HepG2 (cell line): ENCODE data around the gene BRPF1. TPM values are rescaled to one million over a fixed set of nuclear protein-coding genes. Genes with fewer than 3 reads are reported as not detected.

Experiments used
- AKAP8 ChIP-seq: sonication (generic); formaldehyde crosslinking; IDR thresholded peaks from 2 replicates; pipeline ENCODE4 v1.5.1; 2020; ENCODE audit warnings: mild to moderate bottlenecking, missing genetic modification reagents
- CBX1 ChIP-seq: IDR thresholded peaks from one replicate; pipeline ENCODE4 v1.6.1; 2016; ENCODE audit warnings: antibody characterized with exemption, low read depth
- FOXA1 ChIP-seq, 2 experiments: fragments of 450-650 bp in 1 of 2; sonication (generic) in 1 of 2; formaldehyde crosslinking in 1 of 2; IDR thresholded peaks; 2 replicates each; pipeline versions ENCODE4 v1.4.0 to v1.6.1; 2016 to 2020; ENCODE audit warnings: missing genetic modification reagents in 1 of 2
- GABPA ChIP-seq, 2 experiments: IDR thresholded peaks; 2 replicates each; pipeline ENCODE4 v1.6.1; 2011 to 2016; ENCODE audit warnings: low read depth in 2 of 2, low read length in 1 of 2, missing biosample characterization in 1 of 2, missing genetic modification characterization in 1 of 2
- JUN ChIP-seq: sonication (generic); formaldehyde crosslinking; IDR thresholded peaks from 2 replicates; pipeline ENCODE4 v1.4.0; 2020; ENCODE audit warnings: mild to moderate bottlenecking, missing genetic modification reagents
- KDM1A ChIP-seq: IDR thresholded peaks from 2 replicates; pipeline ENCODE4 v1.6.1; 2016; ENCODE audit warnings: missing compliant biosample characterization
- KDM2A ChIP-seq: sonication (generic); formaldehyde crosslinking; IDR thresholded peaks from 2 replicates; pipeline ENCODE4 v1.4.0; 2020; ENCODE audit warnings: low read depth, missing genetic modification reagents, borderline replicate concordance
- KLF11 ChIP-seq: IDR thresholded peaks from 2 replicates; pipeline ENCODE4 v1.6.1; 2016; ENCODE audit warnings: missing compliant biosample characterization
- MED13 ChIP-seq: sonication (generic); formaldehyde crosslinking; IDR thresholded peaks from 2 replicates; pipeline ENCODE4 v1.5.0; 2020; ENCODE audit warnings: missing genetic modification reagents
- MXI1 ChIP-seq: IDR thresholded peaks from 3 replicates; pipeline ENCODE4 v1.6.1; 2012; ENCODE audit warnings: low read depth, low read length, inconsistent platforms, borderline replicate concordance
- NCOA1 ChIP-seq: sonication (generic); formaldehyde crosslinking; IDR thresholded peaks from 2 replicates; pipeline ENCODE4 v1.9.0; 2021; ENCODE audit warnings: missing genetic modification reagents
- NFE2L1 ChIP-seq: sonication (generic); formaldehyde crosslinking; IDR thresholded peaks from 2 replicates; pipeline ENCODE4 v1.4.0; 2020; ENCODE audit warnings: missing genetic modification reagents, mild to moderate bottlenecking, borderline replicate concordance
- ONECUT2 ChIP-seq: sonication (generic); formaldehyde crosslinking; IDR thresholded peaks from 2 replicates; pipeline ENCODE4 v1.4.0; 2020; ENCODE audit warnings: missing genetic modification reagents
- POLR2A ChIP-seq, 2 experiments: IDR thresholded peaks; 2 replicates each; pipeline ENCODE4 v1.6.1; 2011; ENCODE audit warnings: low read depth in 2 of 2, low read length in 2 of 2, mild to moderate bottlenecking in 1 of 2, moderate library complexity in 1 of 2; ENCODE audit not compliant: insufficient read depth in 1 of 2
- SMARCE1 ChIP-seq: fragments of 450-650 bp; IDR thresholded peaks from 2 replicates; pipeline ENCODE4 v1.6.1; 2017; ENCODE audit warnings: borderline replicate concordance
- U2AF2 ChIP-seq: fragments of 200-400 bp; formaldehyde crosslinking; IDR thresholded peaks from 2 replicates; pipeline ENCODE4 v1.6.1; 2017; ENCODE audit warnings: low read depth, mild to moderate bottlenecking, low read length
- YY1 ChIP-seq: IDR thresholded peaks from 2 replicates; pipeline ENCODE4 v1.6.1; 2011; ENCODE audit warnings: low read length, low read depth, moderate library complexity, mild to moderate bottlenecking; ENCODE audit not compliant: insufficient read depth, insufficient replicate concordance
- ZNF20 ChIP-seq: sonication (generic); formaldehyde crosslinking; IDR thresholded peaks from 2 replicates; pipeline ENCODE4 v1.4.0; 2020; ENCODE audit warnings: mild to moderate bottlenecking, moderate library complexity, missing genetic modification reagents
- ZNF260 ChIP-seq: sonication (generic); formaldehyde crosslinking; IDR thresholded peaks from 2 replicates; pipeline ENCODE4 v1.4.0; 2020; ENCODE audit warnings: missing genetic modification reagents, low read depth, mild to moderate bottlenecking, borderline replicate concordance
- ZNF333 ChIP-seq: sonication (generic); formaldehyde crosslinking; IDR thresholded peaks from 2 replicates; pipeline ENCODE4 v1.4.0; 2020; ENCODE audit warnings: mild to moderate bottlenecking, missing genetic modification reagents, borderline replicate concordance
- ZNF569 ChIP-seq: sonication (generic); formaldehyde crosslinking; IDR thresholded peaks from 2 replicates; pipeline ENCODE4 v1.5.0; 2020; ENCODE audit warnings: mild to moderate bottlenecking, missing genetic modification reagents, moderate library complexity, borderline replicate concordance
- ZNF570 ChIP-seq: sonication (generic); formaldehyde crosslinking; IDR thresholded peaks from 2 replicates; pipeline ENCODE4 v1.4.0; 2020; ENCODE audit warnings: mild to moderate bottlenecking, missing genetic modification reagents, borderline replicate concordance
- ZNF605 ChIP-seq: sonication (generic); formaldehyde crosslinking; IDR thresholded peaks from 2 replicates; pipeline ENCODE4 v1.8.0; 2022; ENCODE audit warnings: mild to moderate bottlenecking, missing genetic modification reagents
- ZNF713 ChIP-seq: sonication (generic); formaldehyde crosslinking; IDR thresholded peaks from 2 replicates; pipeline ENCODE4 v1.4.0; 2020; ENCODE audit warnings: mild to moderate bottlenecking, missing genetic modification reagents
- ZNF777 ChIP-seq: sonication (generic); formaldehyde crosslinking; IDR thresholded peaks from 2 replicates; pipeline ENCODE4 v1.4.0; 2020; ENCODE audit warnings: missing genetic modification reagents
- ZNF878 ChIP-seq: sonication (generic); formaldehyde crosslinking; IDR thresholded peaks from 2 replicates; pipeline ENCODE4 v1.8.1; 2023; ENCODE audit warnings: mild to moderate bottlenecking, missing genetic modification reagents, moderate library complexity
- ZNF883 ChIP-seq: sonication (generic); formaldehyde crosslinking; IDR thresholded peaks from 2 replicates; pipeline ENCODE4 v1.5.1; 2020; ENCODE audit warnings: mild to moderate bottlenecking, missing genetic modification reagents; ENCODE audit errors: not compliant biosample characterization
- polyA plus RNA-seq, 8 experiments: library from polyadenylated mRNA; depleted of rRNA in 3 of 8; stranded (reverse) in 7 of 8; unstranded in 1 of 8; fragments of >200 nt; fragmentation: Illumina TruSeq in 4 of 8; extraction: Trizol in 4 of 8; gene quantifications; 2 replicates each; pipeline versions ENCODE4 v1.2.1 to v1.2.3, GENCODE V29; 2011 to 2016; ENCODE audit warnings: low read depth in 4 of 8, missing spikeins in 1 of 8, mixed read lengths in 1 of 8; ENCODE audit not compliant: insufficient read depth in 1 of 8
- total RNA-seq, 5 experiments: library from RNA; depleted of rRNA; stranded (reverse); fragments of >200 nt; fragmentation: Illumina TruSeq; extraction: Trizol; gene quantifications; 2 replicates each; pipeline ENCODE4 v1.2.3, GENCODE V29; 2016; ENCODE audit warnings: low read depth in 1 of 5
- TF ChIP-seq, protein P1 (sequence below): sonication (generic); formaldehyde crosslinking; IDR thresholded peaks from 2 replicates; pipeline ENCODE4 v1.4.0; 2020; ENCODE audit warnings: mild to moderate bottlenecking, missing genetic modification reagents
- TF ChIP-seq, protein P2 (sequence below): IDR thresholded peaks from 2 replicates; pipeline ENCODE4 v1.6.1; 2018; ENCODE audit warnings: missing genetic modification reagents

Gene BRPF1
- total and polyA plus RNA-seq, 2 of the 13 experiments (the other 11 are each of a cell fraction or from before 2014, with no cell fraction given) = 7.3 to 10.0 TPM

DNA sequence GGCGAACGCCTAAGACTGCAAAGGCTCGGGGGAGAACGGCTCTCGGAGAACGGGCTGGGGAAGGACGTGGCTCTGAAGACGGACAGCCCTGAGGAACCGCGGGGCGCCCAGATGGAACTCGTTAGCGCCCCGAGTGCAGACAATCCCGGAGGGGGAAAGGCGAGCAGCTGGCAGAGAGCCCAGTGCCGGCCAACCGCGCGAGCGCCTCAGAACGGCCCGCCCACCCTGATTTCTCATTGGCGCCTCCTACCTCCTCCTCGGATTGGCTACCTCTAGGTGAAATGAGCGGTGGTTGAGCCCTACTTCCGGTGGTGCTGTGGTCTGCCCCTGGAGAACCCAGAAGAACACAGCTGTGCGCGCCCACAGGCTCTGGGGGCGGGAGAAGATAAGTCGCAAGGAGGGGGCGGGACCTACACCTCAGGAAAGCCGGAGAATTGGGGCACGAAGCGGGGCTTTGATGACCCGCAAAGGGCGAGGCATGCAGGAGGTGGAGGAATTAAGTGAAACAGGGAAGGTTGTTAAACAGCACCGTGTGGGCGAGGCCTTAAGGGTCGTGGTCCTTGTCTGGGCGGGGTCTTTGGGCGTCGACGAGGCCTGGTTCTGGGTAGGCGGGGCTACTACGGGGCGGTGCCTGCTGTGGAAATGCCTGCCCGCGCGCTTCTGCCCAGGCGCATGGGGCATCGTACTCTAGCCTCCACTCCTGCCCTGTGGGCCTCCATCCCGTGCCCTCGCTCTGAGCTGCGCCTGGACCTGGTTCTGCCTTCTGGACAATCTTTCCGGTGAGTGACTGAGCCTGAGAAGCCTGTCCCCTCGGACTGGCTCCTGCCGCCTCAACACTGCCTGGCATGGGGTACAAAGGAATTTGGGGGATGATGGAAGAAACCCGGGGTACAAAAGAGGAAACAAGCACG lies 18.4 kb downstream of the BRPF1 start, which contains the start of gene OGG1 (continued):
- TF ChIP-seq, protein P1, sequence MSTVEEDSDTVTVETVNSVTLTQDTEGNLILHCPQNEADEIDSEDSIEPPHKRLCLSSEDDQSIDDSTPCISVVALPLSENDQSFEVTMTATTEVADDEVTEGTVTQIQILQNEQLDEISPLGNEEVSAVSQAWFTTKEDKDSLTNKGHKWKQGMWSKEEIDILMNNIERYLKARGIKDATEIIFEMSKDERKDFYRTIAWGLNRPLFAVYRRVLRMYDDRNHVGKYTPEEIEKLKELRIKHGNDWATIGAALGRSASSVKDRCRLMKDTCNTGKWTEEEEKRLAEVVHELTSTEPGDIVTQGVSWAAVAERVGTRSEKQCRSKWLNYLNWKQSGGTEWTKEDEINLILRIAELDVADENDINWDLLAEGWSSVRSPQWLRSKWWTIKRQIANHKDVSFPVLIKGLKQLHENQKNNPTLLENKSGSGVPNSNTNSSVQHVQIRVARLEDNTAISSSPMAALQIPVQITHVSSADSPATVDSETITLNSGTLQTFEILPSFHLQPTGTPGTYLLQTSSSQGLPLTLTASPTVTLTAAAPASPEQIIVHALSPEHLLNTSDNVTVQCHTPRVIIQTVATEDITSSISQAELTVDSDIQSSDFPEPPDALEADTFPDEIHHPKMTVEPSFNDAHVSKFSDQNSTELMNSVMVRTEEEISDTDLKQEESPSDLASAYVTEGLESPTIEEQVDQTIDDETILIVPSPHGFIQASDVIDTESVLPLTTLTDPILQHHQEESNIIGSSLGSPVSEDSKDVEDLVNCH (CRISPR knock-in tag) = peak; percentile 78; the same call in 1 of the 2 replicates
- TF ChIP-seq ZNF569 (CRISPR knock-in tag) (no peak), ZNF777 (CRISPR knock-in tag) (no peak), MXI1 (peak; percentile 72; the same call in 1 of the 3 replicates), NFE2L1 (no peak), ZNF260 (CRISPR knock-in tag) (no peak), SMARCE1 (no peak), NCOA1 (no peak), U2AF2 (no peak), JUN (CRISPR knock-in tag) (no peak), KDM2A (CRISPR knock-in tag) (peak; percentile 80), GABPA (IDR thresholded peaks at IDR 0.05; ENCODE audit: low read depth, low read length) (peak; percentile 63), GABPA (CRISPR knock-in tag; IDR thresholded peaks at IDR 0.05; ENCODE audit: low read depth) (peak; percentile 93), KLF11 (CRISPR knock-in tag) (no peak), MED13 (CRISPR knock-in tag) (no peak; the same call in 1 of the 2 replicates), FOXA1 (IDR thresholded peaks at IDR 0.05) (no peak), FOXA1 (CRISPR knock-in tag; IDR thresholded peaks at IDR 0.05) (no peak), ONECUT2 (CRISPR knock-in tag) (no peak), KDM1A (CRISPR knock-in tag) (no peak), POLR2A (IDR thresholded peaks at IDR 0.05; ENCODE audit: insufficient read depth in 1 of 2, low read depth in 2 of 2, low read length in 2 of 2) (peak; percentile 62 to 73), CBX1 (no peak), ZNF333 (CRISPR knock-in tag) (no peak), ZNF605 (CRISPR knock-in tag) (peak; percentile 49; the same call in 1 of the 2 replicates), ZNF713 (no peak), ZNF878 (CRISPR knock-in tag) (0 out of 2 replicates have a peak, but pooled peaks have one; percentile 14), ZNF570 (no peak), ZNF883 (CRISPR knock-in tag) (no peak), AKAP8 (no peak), ZNF20 (CRISPR knock-in tag) (no peak), YY1 (peak; percentile 11)
- TF ChIP-seq, protein P2, sequence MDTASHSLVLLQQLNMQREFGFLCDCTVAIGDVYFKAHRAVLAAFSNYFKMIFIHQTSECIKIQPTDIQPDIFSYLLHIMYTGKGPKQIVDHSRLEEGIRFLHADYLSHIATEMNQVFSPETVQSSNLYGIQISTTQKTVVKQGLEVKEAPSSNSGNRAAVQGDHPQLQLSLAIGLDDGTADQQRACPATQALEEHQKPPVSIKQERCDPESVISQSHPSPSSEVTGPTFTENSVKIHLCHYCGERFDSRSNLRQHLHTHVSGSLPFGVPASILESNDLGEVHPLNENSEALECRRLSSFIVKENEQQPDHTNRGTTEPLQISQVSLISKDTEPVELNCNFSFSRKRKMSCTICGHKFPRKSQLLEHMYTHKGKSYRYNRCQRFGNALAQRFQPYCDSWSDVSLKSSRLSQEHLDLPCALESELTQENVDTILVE (CRISPR knock-in tag) = no peak; the same call in 1 of the 2 replicates
